ENCODE measurements around the gene SIPA1L3. TPM values are rescaled to one million over a fixed set of nuclear protein-coding genes. Genes with fewer than 3 reads are reported as not detected.

The SIPA1L3 gene
- total RNA-seq, 4 donors from 2014 or later: 50.0 to 69.8 (median 53.6) TPM

GRCh38 chr19:38018694-38019395 is 111.8 kb downstream of the SIPA1L3 start:
- no peak for DNase-seq (ENCODE audit: low spot score in 2 of 2)
- WGBS, 2 donors: 90 to 93% methylated on average over 5 of the region's 5 CpGs
- intact Hi-C loops (cut with DNase I; ENCODE audit: low total_unique reads): no loop called here
- no peak overlapping the region for H3K4me3 ChIP-seq (ENCODE audit: low read depth, poor library complexity, severe bottlenecking)
- TF ChIP-seq POLR2A (IDR thresholded peaks at IDR 0.05) (no peak), CTCF (IDR thresholded peaks at IDR 0.05) (no peak)

- 86 to 93% methylated on average over 2 of the region's 2 CpGs for WGBS, 2 donors
- no peak overlapping the region for H3K4me3 ChIP-seq (ENCODE audit: low read depth, poor library complexity, severe bottlenecking)
- no peak for TF ChIP-seq POLR2A (IDR thresholded peaks at IDR 0.05)
- no peak for TF ChIP-seq CTCF (IDR thresholded peaks at IDR 0.05)
- intact Hi-C loops (cut with DNase I; ENCODE audit: low total_unique reads): no loop called here
- DNase-seq (ENCODE audit: low spot score in 2 of 2): no peak
These were observed 112.4 kb downstream of the SIPA1L3 start for GRCh38 chr19:38019396-38019724.

- no peak overlapping the region for H3K4me3 ChIP-seq (ENCODE audit: low read depth, poor library complexity, severe bottlenecking)
- 61 to 65% methylated on average over 4 of the region's 4 CpGs for WGBS, 2 donors
- intact Hi-C loops (cut with DNase I; ENCODE audit: low total_unique reads): no loop called here
- TF ChIP-seq CTCF (IDR thresholded peaks at IDR 0.05) (no peak), POLR2A (IDR thresholded peaks at IDR 0.05) (no peak)
- DNase-seq (ENCODE audit: low spot score in 2 of 2): no peak
These were observed 113.3 kb downstream of the SIPA1L3 start for GRCh38 chr19:38020311-38020710.

GRCh38 chr19:38021352-38021751 is 114.3 kb downstream of the SIPA1L3 start:
- TF ChIP-seq CTCF (IDR thresholded peaks at IDR 0.05): no peak
- TF ChIP-seq POLR2A (IDR thresholded peaks at IDR 0.05): no peak
- WGBS, 2 donors: 100% methylated on average over 1 of the region's 1 CpG
- intact Hi-C loops (cut with DNase I; ENCODE audit: low total_unique reads): no loop called here

GRCh38 chr19:38022791-38023670 is 116.0 kb downstream of the SIPA1L3 start:
- no peak overlapping the region for H3K4me3 ChIP-seq (ENCODE audit: low read depth, poor library complexity, severe bottlenecking)
- WGBS, 2 donors: 58 to 62% methylated on average over 13 of the region's 13 CpGs
- intact Hi-C loops (cut with DNase I; ENCODE audit: low total_unique reads): no loop called here
- no peak for DNase-seq (ENCODE audit: low spot score in 2 of 2)
- TF ChIP-seq CTCF (IDR thresholded peaks at IDR 0.05): no peak
- TF ChIP-seq POLR2A (IDR thresholded peaks at IDR 0.05): no peak

More at GRCh38 chr19:38021352-38021751, 114.3 kb downstream of the SIPA1L3 start:
- no peak overlapping the region for H3K4me3 ChIP-seq (ENCODE audit: low read depth, poor library complexity, severe bottlenecking)
- no peak for DNase-seq (ENCODE audit: low spot score in 2 of 2)

All from lower leg skin (tissue), 4 donors.